Testis (tissue), 3 donors: Measurements from ENCODE around the gene PWP2. TPM values are rescaled to one million over a fixed set of nuclear protein-coding genes. Genes with fewer than 3 reads are reported as not detected.

Experiments used
- DNase-seq: peaks from one replicate; pipeline ENCODE4 v3.0.0-alpha.2; 2019
- H3K27ac ChIP-seq, 2 donors: fragments of 200-600 bp; sonication (generic); one replicate each; pipeline ENCODE4 v1.5.1; 2019
- H3K27me3 ChIP-seq: fragments of 200-600 bp; sonication (generic); one replicate; pipeline ENCODE4 v1.5.1; 2019
- H3K36me3 ChIP-seq: fragments of 200-600 bp; sonication (generic); one replicate; pipeline ENCODE4 v1.5.1; 2017; ENCODE audit warnings: low read depth; ENCODE audit errors: missing control alignments
- H3K4me1 ChIP-seq: fragments of 200-600 bp; sonication (generic); one replicate; pipeline ENCODE4 v1.5.1; 2019
- H3K4me3 ChIP-seq, 2 donors: fragments of 200-600 bp; sonication (generic); one replicate each; pipeline ENCODE4 v1.5.1; 2017 to 2019
- H3K9me3 ChIP-seq: fragments of 200-600 bp; sonication (generic); one replicate; pipeline ENCODE4 v1.5.1; 2017
- POLR2A ChIP-seq: fragments of 450-650 bp; IDR thresholded peaks from one replicate; pipeline ENCODE4 v1.6.1; 2017; ENCODE audit warnings: antibody characterized with exemption, mild to moderate bottlenecking, moderate library complexity
- whole genome bisulfite sequencing, 2 donors: methylation state at CpG; one replicate each; pipeline ENCODE4 v1.1.5; 2018; 5-methylcytosine and 5-hydroxymethylcytosine counted together
- intact Hi-C: fragments of 100-400 bp; cut with DNase I; formaldehyde crosslinking; loops from one replicate; pipeline ENCODE4 v1.15.1; 2023; ENCODE audit warnings: low total_unique reads
- polyA plus RNA-seq: library from polyadenylated mRNA; stranded (reverse); fragments of 350-450 nt; fragmentation: Illumina TruSeq; extraction: RNeasy Lipid Tissue Mini Kit (QIAGEN cat#74804); gene quantifications from one replicate; pipeline ENCODE4 v1.2.3, GENCODE V29; 2014; ENCODE audit warnings: low read depth, low replicate concordance; ENCODE audit not compliant: insufficient read depth
- total RNA-seq, 2 donors: library from RNA; depleted of rRNA; stranded (reverse); fragments of >200 nt; gene quantifications; one replicate each; pipeline ENCODE4 v1.2.3, GENCODE V29; 2016
- TF ChIP-seq, protein P1 (sequence below), 3 experiments: fragments of 450-650 bp in 2 of 3; fragments of 200-600 bp in 1 of 3; sonication (generic) in 1 of 3; IDR thresholded peaks; one replicate each; pipeline ENCODE4 v1.5.1; 2016 to 2019; ENCODE audit warnings: antibody characterized with exemption in 3 of 3, mild to moderate bottlenecking in 2 of 3, moderate library complexity in 1 of 3

The PWP2 gene
- total and polyA plus RNA-seq, 3 donors from 2014 or later = 7.8 to 23.7 (median 10.8) TPM

DNA sequence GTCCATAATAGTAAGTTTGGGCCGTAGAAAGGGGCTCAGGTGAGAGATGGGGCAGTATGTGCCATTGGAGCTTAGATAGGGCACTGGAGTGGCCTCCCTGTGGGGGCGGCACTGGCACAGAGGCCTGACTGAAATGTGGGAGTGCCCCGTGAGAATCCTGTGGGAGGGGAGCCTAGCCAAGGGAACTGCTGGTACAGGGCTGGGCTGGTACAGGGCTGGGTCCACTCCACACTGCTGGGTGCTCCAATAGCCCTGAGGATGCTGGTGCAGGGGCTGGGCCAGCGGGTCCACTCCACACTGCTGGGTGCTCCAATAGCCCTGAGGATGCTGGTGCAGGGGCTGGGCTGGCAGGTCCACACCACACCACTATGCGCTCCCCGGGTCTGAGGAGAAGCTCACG, 44.8 kb upstream of the PWP2 start:
- DNase-seq = peak; percentile 70
- intact Hi-C loops = no loop called here
- Histone ChIP-seq H3K9me3 (no peaks in the 10 kb centered on the region), H3K27me3 (no peaks in the 10 kb centered on the region), H3K36me3 (no peaks in the 10 kb centered on the region), H3K4me1 (peaks cover 6% of the 10 kb centered on the region), H3K4me3 (no peak overlapping the region), H3K27ac (no peak overlapping the region)
- TF ChIP-seq, protein P1, sequence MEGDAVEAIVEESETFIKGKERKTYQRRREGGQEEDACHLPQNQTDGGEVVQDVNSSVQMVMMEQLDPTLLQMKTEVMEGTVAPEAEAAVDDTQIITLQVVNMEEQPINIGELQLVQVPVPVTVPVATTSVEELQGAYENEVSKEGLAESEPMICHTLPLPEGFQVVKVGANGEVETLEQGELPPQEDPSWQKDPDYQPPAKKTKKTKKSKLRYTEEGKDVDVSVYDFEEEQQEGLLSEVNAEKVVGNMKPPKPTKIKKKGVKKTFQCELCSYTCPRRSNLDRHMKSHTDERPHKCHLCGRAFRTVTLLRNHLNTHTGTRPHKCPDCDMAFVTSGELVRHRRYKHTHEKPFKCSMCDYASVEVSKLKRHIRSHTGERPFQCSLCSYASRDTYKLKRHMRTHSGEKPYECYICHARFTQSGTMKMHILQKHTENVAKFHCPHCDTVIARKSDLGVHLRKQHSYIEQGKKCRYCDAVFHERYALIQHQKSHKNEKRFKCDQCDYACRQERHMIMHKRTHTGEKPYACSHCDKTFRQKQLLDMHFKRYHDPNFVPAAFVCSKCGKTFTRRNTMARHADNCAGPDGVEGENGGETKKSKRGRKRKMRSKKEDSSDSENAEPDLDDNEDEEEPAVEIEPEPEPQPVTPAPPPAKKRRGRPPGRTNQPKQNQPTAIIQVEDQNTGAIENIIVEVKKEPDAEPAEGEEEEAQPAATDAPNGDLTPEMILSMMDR (IDR thresholded peaks at IDR 0.05) = no peak
- no peak for TF ChIP-seq POLR2A
- 80 to 93% methylated on average over 7 of the region's 7 CpGs for WGBS, 2 donors

DNA sequence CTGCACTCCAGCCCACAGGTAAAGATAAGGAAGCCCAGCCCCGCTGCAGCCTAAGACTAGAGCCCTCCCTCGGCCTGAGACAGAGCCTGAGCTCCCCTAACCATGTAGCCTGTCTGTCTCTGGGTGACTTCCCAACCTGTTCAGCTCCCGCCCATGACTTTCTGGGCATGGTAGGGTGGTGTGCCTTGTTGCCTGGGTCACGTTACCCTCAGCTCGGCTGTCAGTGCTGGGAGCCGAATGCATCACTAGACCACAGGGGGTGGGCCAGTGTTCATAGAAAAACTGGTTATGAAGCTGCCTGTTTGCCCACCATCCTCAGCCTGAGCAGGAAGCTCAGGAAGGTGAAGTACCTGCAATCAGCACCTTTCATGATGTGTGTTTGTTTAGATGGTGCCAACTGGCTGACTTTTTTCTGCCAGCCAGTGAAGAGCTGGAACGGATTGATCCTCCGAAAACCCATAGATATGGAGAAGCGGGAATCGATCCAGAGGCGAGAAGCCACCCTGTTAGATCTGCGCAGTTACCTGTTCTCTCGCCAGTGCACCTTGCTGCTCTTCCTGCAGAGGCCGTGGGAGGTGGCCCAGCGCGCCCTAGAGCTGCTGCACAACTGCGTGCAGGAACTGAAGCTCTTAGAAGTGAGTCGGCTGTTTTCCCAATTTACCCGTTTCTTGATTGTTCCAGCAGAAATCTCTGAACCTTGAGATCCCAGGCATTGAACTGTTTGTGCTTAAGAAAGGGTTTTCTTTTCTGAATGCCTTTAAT, 43.9 kb upstream of the PWP2 start:
- Histone ChIP-seq H3K4me1 (peaks cover 6% of the 10 kb centered on the region), H3K27ac (no peak overlapping the region), H3K9me3 (no peaks in the 10 kb centered on the region), H3K4me3 (no peak overlapping the region), H3K27me3 (no peaks in the 10 kb centered on the region), H3K36me3 (no peaks in the 10 kb centered on the region)
- no peak for DNase-seq
- TF ChIP-seq, protein P1 (IDR thresholded peaks at IDR 0.05) = no peak
- no peak for TF ChIP-seq POLR2A
- 86 to 88% methylated on average over 19 of the region's 19 CpGs for WGBS, 2 donors
- intact Hi-C loops = no loop called here

DNA sequence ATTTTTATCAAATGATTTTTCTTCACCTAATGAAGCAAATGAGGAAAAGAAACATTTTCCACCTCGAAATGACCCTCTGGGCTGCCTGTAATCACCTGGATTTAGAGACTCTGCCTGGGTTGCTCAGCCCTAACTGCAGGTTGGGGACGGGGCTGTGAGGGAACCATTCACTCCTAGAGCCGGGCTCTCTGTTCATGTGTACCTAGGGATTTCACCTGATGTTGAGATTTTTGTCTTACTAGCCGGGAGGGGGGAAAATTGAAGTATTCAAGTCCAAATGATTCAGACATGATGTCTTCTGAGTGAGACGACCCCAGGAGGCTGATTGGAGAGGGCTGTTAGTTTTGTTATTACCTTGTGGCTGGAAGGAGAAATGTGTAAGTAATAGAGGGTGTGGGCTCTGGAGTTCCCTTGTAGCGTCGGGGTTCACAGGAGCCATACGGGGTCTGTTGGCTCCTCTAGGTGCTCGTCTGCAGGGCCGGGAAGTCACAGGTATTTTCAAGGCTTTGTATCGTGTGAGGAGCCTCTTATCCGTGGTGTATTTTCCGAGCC, 42.3 kb upstream of the PWP2 start:
- TF ChIP-seq, protein P1 (IDR thresholded peaks at IDR 0.05) = no peak
- TF ChIP-seq POLR2A = no peak
- 91 to 94% methylated on average over 13 of the region's 13 CpGs for WGBS, 2 donors
- no peak overlapping the region for H3K4me3 ChIP-seq
- no peaks in the 10 kb centered on the region for H3K36me3 ChIP-seq
- H3K27ac ChIP-seq = no peak overlapping the region
- no peak for DNase-seq
- no peaks in the 10 kb centered on the region for H3K9me3 ChIP-seq
- peaks cover 6% of the 10 kb centered on the region for H3K4me1 ChIP-seq
- H3K27me3 ChIP-seq = no peaks in the 10 kb centered on the region
- intact Hi-C loops = no loop called here

DNA sequence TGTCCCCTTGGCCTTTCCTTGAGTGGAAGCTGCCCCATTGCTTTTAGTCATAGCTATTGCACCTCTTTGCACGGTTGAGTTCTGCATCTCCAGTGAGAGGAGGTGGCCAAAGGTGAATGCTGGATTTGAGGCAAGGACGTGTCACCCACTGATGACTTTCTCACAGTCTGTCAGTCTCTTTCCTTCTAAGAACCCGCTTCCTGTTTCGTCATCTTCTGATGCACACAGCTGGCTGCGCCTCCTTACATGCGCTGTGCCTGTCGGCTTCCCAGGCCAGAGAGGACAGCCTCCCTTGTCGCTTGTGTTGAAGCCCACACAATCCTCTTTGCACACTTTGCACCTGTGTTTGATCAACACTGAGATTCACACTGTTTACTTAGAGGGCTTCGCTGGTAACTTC, 41.8 kb upstream of the PWP2 start:
- 85 to 93% methylated on average over 9 of the region's 9 CpGs for WGBS, 2 donors
- TF ChIP-seq, protein P1 (IDR thresholded peaks at IDR 0.05) = no peak
- no peak for TF ChIP-seq POLR2A

DNA sequence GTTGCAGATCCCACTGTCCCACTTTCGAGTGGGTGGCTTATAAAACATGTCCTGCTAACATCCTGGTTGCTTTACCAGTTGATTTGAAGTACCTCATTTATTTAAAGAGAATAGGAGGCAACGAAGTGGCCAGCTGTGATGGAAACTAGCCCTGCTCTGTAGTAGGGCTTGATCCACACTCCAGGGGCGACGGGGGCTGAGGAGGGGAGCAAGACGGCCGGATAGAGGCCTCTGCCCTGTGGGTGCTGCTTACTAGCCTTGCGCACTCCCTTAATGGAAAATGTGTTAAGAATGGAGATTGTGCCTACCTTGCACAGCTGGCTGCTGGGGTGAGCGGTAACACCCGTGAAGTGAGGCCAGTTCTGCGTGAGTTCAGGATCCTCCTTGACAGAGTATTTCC, 41.1 kb upstream of the PWP2 start:
- H3K4me3 ChIP-seq = no peak overlapping the region
- no peaks in the 10 kb centered on the region for H3K27me3 ChIP-seq
- TF ChIP-seq, protein P1 (IDR thresholded peaks at IDR 0.05) = no peak
- no peak for TF ChIP-seq POLR2A
- H3K36me3 ChIP-seq = no peaks in the 10 kb centered on the region
- no peak for DNase-seq
- intact Hi-C loops = no loop called here
- no peak overlapping the region for H3K27ac ChIP-seq
- 92 to 95% methylated on average over 10 of the region's 10 CpGs for WGBS, 2 donors
- H3K4me1 ChIP-seq = peaks cover 6% of the 10 kb centered on the region
- no peaks in the 10 kb centered on the region for H3K9me3 ChIP-seq

More for the DNA sequence above, 41.8 kb upstream of the PWP2 start:
- Histone ChIP-seq H3K4me3 (no peak overlapping the region), H3K27ac (no peak overlapping the region), H3K27me3 (no peaks in the 10 kb centered on the region), H3K9me3 (no peaks in the 10 kb centered on the region), H3K36me3 (no peaks in the 10 kb centered on the region), H3K4me1 (peaks cover 6% of the 10 kb centered on the region)
- intact Hi-C loops = no loop called here
- DNase-seq = no peak
